GM19372 (cell line): ENCODE results near the gene PINLYP.
"Not testable (repeated sequence)": the region's sequence is repeated elsewhere in the genome, so short reads cannot be mapped to it uniquely, and the experiment has no call there.

Source experiments
- ATAC-seq: cut with Tn5 transposase; IDR thresholded peaks from one replicate; pipeline ENCODE4 v1.9.1; 2021; ENCODE audit warnings: mild to moderate bottlenecking, low read depth, moderate library complexity; ENCODE audit not compliant: unreplicated experiment

PINLYP gene

DNA sequence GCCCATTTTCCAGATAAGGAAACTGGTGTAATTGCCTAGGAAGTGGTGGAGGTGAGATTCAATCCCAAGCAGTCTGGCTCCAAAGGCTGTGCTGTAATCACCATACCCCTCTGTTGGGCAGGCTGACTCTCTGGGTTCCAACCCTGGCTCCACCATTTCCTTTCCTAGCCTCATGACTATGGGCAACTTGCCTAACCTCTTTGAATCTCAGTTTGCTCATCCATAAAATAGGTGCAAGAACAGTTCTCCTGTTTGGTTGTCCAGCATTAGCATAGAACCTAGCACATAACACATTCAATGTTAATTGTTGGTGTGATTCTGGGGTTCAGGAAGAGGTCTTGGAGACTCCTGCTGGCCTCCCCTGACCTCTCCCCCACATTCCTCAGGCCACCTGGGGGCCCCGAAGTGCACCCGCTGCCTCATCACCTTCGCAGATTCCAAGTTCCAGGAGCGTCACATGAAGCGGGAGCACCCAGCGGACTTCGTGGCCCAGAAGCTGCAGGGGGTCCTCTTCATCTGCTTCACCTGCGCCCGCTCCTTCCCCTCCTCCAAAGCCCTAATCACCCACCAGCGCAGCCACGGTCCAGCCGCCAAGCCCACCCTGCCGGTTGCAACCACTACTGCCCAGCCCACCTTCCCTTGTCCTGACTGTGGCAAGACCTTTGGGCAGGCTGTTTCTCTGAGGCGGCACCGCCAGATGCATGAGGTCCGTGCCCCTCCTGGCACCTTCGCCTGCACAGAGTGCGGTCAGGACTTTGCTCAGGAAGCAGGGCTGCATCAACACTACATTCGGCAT lies 23.0 kb downstream of the PINLYP start:
- ATAC-seq: no peak

DNA sequence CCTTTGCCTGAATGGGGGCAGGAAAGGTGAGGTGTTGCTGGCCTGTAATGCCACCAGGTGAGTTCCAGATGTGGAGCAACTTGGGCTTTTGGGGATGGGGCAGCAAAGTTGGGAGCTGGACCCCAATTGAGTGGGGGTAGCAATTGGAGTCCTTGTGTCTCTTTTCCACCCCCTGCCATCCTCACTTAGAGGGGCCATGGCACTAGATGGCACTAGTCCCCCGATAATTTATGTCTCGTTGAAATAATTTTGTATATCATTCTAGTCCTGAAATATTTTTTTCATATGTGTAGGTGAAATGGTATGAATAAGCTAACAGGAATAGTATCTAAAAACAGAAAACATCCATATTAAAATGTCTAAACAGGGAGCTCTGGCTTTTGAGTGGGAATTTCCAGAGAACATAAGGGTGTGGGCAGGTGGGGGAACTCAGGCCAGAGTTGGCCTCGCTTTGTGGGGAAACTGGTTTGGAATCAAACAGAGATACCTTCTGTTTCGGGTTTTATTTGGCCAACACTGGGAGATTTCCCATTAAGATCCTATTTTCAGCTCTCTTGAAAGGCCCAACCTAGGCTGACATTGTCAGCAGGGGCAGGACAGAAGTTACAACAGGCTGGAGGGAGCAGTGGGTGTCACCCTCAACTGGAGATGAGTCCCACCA lies 24.2 kb downstream of the PINLYP start:
- ATAC-seq: no peak

DNA sequence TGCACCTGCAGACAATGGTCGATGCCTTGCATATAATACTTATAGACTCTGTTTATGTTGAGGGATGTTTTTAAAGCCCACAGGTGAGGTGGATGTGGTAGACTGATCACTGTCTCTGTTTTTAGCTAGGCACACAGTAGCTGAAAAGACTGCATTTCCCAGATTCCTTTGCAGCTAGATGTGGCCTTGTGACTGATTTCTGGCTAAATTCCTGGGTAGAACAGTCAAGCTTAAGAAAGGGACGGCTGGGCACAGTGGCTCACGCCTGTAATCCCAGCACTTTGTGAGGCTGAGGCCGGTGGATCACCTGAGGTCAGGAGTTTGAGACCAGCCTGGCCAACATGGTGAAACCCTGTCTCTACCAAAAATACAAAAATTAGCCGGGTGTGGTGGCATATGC lies 24.7 kb downstream of the PINLYP start:
- not testable (repeated sequence) for ATAC-seq

DNA sequence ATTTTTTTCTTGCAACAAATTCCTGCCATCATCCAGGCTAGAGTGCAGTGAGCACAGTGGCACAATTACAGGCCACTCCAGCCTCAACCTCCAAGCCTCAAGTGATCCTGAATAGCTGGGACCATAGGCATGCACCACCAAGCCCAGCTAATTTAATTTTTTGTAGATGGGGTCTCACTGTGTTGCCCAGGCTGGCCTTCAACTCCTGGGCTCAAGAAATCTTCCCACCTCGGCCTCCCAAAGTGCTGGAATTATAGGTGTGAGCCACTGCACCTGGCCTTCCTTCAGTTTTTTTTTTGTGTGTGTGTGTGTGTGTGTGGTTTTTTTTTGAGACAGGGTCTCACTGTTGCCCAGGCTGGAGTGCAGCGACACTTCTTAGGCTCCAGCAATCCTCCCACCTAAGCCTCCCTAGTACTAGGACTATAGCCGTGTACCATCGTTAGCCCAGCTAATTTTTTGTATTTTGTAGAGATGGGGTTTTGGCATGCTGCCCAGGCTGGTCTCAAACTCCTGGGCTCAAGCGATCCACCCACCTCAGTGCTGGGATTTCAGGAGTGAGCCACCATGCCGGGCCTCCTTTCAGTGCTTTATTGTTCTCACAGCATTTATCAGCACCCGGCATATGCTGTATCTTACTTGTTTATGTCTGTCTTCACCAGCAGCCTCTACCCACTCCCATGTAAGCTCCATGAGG lies 30.4 kb downstream of the PINLYP start:
- ATAC-seq: no peak

DNA sequence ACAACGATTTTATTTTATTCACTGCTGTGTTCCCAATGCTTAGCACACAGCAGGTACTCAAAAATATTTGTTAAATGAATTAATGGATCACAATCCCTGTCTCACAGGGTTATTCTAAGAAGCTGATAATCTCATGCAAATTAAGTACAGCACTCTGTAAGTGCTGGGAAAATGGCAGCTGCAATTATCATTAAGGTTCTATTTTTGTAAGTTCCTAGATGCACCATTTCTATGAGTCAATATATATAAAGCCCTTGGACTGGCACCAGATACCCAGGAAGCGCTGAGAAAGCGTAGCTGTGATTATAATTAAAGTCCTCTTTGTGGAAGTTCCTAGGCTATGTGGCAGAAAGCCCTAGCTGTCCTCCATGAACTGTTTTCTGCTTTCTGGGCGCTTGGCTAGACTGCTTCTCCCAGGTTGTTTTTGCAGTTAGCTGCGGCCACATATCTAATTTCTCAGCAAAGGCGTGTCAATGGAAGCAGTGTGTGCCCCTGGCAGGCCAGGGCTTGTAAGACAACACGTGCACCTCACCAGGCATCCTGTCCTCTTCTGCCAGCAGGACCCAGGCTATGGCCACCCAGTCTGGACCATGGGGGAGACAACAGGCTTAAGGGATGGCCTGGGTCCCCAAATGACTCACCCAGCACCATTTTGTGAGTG lies 31.1 kb downstream of the PINLYP start:
- ATAC-seq: no peak

DNA sequence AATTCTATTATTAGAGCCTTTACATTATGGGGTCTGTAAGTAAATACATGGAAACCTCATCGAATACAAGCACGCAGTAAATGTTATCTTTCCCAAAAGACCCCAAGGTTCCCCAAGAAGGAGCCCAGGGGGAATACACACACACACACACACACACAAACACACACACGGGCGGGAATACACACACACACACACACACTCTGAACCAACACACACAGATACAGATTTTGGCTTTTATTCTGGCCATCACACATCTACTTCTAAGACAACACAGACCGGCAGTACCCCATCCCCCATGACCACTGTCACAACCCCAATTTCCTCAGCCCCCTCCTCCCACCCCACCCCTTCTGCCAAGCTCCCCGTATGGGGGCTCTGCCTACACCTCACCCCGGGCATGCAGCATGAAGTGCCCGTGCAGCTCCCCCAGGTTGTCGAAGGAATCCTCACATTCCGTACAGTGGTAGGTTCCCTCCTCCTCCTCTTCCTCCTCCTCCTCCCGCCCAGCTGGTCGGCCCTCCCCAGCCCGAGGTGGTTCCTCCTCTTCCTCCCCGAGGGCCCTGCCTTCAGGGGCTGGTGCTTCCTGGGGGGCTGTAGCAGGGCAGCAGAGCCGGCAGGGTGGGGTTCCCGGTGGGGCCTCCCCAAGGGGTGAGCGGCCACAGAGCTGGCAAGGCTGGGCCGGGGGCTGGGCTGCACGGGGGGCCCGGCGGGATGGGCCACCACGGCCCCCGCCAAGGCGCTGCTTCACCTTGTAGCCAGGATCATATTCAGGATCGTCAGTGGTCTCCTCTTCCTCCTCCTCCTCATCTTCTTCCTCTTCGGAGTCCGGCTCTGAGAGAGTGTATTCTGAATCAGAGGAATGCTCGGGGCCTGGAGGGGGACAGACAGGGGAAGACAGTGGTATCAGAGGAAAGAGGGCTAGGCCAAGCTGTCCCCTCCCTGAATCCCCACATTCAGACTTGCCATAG lies 31.9 kb downstream of the PINLYP start:
- no peak for ATAC-seq

DNA sequence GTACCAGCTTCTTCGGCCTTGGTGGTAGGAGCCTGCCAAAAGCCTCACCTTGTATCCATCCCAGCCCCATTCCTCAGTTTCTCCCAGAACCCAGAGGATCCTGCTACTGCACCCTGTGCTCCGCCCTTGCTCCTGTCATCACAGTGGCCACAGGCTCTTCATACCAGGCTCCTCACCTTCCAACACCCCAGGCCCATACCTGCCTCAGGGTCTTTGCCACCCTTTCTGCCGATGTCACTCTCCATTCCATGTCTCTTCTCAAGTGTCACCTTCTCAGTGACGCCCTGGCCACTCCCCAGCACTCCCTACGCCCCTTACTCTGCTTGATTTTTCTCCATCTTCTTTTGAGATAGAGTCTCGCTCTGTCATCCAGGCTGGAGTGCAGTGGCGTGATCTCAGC lies 34.3 kb downstream of the PINLYP start:
- ATAC-seq: no peak

DNA sequence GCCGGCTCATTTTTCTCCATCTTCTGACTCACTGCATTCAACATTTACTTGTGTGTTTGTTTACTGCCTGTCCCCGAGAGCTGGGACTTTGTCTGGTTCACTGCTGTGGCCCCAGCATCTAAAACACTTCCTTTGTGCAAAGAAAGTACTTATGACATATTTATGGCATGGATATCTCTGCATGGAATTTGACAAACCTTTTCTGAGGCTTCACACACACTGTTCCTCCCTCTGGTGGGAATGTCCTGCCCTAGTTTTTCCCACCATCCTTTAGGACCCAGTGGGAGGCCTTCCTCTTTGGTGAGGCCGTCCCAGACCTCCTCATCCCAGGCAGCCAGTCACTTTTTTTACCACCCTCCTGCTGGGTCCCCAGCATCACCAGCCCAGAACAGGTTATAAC lies 34.9 kb downstream of the PINLYP start:
- ATAC-seq: no peak

DNA sequence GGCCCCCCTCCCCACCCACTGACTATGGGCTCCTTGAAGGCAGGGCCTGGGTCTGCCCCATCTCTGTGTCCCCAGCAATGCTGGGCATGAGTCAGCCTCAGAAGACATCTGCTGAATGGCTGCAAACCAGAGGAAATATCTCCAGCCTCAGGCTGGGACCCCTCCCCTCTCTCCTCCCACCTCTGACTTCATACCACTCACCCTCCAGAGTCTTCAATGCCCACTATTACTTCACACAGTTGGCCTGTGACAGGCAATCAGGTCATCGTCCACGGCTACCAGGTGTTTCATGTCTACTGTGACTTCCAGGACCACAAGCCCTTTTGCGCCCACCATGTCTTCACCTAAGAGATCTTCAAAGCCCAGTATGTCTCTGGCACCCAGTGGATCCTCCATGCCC lies 36.2 kb downstream of the PINLYP start, which contains the start of gene SRRM5:
Gene SRRM5 (plus strand): TSS at position 301 of the 400 bp plus-strand sequence. CDS start 34 bp downstream, at position 335.
- no peak for ATAC-seq

DNA sequence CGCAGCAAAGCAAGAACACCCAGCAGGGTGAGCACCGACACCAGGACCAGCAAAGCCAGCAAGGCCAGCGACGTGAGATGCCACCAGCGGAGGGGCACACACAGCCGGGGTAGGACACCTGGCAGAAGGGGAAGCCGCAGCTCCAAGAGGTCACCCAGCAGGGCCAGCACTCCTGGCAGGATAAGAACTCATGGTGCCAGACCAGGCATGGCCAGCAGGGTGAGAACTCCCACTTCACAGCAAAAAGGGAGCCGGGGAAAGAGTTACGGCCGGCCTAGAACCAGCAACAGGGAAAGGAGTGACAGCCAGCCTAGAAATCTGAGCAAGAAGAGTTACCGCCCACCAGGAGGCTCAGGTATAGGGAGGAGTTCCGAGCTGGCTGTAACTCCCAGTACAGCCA lies 36.8 kb downstream of the PINLYP start:
- no peak for ATAC-seq

DNA sequence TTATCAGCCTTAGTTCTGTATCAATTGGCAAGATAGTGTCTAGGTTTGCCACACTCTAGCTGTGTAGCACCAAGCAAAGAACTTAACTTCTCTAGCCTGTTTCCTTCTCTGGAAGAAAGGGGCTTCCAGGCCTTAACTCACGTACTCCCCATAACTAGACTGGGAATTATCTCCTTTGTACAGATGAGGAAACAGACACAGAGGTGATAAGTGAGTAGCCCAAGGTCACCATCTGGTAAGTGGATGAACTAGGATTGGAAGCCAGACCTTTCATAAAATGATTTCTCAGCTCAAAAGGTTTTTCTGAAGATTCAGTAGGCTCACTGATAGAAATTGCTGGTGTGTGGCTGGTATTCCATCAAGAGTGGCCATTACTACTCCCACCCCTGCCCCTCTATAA lies 40.7 kb downstream of the PINLYP start:
- no peak for ATAC-seq

DNA sequence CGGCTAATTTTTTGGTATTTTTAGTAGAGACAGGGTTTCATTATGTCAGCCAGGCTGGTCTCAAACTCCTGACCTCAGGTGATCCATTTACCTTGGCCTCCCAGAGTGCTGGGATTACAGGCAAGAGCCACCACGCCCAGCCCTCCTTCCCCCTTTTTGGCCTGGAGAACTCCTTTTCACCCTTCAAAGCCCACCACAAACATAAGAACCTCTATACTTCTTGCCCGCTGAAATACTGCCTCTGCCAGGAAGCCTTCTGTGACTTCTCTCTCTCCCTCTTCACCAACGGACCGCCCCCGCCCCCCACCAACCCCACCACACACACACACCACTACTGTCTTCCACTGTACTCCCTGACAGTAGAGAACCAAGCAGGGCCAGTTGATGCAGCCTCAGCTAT lies 41.4 kb downstream of the PINLYP start:
- ATAC-seq: no peak

DNA sequence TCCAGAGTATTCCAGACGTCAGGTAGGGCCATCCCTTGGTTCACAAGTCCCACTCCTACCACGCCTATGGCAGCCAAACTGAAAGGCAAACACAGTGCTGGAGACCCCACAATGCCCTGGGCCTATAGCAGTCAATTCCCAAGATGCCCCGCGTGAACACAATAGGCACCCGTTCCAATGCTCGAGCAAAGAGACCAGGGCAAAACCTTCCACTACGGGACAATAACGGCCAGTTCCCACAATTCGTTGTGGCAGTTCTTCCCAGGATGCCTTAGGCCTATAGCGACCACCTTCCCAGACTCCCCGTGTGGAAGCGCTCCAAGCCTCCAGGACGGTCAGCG lies 43.3 kb downstream of the PINLYP start:
- peak; percentile 15 for ATAC-seq

DNA sequence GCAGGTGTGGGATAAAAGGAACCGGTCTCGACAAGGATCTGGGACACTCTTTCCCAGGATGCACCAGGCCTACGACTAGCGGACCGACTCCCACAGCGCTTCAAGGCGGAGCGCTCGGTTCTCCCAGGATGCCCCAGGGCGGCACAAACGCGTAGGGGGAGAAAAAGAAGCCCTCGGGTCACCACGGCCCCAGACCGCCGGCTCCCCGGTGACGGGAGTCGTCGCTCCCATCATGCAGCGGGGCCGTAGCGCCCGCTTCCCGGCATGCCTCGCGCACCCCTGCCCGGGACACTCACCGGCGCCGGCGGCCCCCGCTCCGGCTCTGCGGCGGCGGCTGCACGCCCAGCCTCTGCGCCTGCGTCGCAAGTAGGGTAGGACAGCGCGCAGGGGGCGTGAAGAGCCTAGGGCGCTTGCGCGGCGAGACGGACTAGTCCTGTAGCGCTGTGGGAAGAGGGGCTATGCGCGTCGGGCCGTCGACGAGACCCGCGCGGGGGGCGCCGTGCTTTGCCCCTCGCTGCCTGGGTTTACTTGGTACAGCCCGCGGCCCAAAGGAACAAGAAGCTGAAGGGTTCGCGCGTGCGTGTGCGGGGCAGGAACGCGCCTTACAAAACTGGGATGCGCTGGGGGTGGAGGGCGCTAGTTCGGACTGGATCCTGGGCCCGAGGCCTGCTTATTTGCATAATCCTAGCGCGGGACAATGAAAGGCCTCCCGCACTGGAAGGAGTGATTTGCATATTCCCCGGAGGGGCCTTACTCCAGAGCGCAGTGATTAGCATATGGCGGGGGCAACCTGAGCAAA lies 43.9 kb downstream of the PINLYP start, which contains the start of gene ZNF428:
Gene ZNF428 (minus strand): TSS at position 368 of the 799 bp plus-strand sequence. CDS start 5,325 bp downstream, outside the sequence.
- peak; percentile 75 for ATAC-seq

DNA sequence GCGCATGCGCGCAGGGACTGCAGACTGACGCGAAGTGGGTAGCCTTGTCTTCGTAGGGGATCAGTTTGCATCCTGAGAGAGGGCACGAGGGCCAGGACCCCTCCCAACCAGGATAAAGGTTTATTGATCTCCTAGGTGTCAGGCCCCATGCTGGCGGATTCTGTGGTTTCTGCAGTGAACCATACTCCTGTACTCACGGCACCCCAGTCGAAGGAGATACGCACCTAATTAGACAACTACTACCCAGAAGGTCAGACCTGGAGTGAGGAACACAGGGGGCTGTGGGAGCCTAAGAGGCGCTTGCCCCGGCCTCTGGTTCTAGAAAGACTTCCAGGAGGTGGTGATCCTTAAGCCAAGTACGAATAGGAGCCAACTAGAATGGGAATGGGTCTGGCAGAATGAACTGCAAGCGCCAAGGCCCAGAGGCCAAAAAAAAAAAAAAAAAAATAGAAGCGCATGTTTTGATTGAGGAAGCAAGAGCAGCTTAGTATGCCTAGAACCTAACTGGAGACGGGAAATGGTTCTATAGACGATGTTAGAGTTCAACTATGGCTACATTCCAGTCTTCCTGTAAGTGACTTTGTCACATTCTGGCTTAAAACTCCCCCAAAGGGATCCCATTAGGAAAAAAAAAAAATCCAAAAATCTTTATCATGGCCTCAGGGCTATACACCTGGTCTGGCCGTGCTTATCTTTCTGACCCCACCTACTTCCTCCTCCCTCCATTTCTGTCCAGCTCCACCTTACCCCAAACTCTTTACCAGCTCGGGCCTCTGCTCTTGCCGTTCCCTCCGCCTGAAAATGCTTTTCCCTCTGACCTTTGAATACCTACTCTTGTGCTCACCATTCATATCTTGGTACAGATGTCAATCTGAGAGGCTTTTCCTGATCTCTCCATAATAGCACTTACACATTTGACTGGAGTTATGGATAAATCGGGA lies 44.7 kb downstream of the PINLYP start:
- no peak for ATAC-seq

DNA sequence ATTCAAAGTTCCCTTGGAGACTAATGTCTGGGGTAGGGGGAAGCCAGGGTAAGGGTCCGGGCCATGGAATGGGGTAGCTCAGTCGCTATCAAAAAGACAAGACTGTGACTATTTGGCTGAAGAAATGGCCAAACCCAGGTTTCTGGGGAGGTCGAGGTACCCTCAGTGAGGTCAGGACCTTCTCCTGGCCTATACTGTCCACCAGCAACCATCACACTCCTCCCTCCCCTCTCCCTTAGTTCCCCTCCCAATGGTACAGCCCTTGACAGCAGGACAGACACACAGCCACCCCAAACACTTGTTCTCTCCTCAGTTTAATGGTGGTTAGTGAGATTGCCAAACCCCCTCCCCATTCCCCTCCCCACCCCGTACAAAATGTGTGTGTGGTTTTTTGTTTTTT lies 46.5 kb downstream of the PINLYP start:
- no peak for ATAC-seq

DNA sequence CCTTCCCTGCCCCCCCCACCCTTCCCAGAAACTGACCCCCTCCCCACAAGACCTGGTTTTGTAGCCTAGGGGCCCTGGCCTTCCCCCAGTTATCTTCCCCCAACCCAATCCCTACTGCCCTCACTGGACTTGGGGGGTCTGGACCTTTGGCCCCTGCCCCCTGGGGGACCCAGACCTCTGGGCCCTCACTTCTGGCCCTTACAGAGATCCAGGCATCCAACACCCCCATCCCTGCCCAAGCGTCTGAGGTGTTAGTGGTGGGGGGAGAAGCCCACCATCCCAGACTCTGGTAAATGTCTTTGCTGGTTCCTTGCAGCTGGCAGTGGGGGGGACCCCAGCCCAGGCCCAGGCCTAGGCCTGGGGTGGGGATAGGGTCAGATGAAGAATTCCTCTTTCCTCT lies 47.4 kb downstream of the PINLYP start:
- ATAC-seq: no peak
